ENCODE results near the gene ROMO1.
"Not testable (repeated sequence)": the region's sequence is repeated elsewhere in the genome, so short reads cannot be mapped to it uniquely, and the experiment has no call there.

- not testable (repeated sequence) for TF ChIP-seq EHMT2 (IDR thresholded peaks at IDR 0.05; ENCODE audit: low read depth); CHD2 (IDR thresholded peaks at IDR 0.05; ENCODE audit: low read length, partially characterized antibody); SREBF2 (IDR thresholded peaks at IDR 0.05); NFE2L2 (conservative IDR thresholded peaks at IDR 0.05; ENCODE audit: low read length); BHLHE40 (IDR thresholded peaks at IDR 0.05; ENCODE audit: low read depth, low read length); CBX2 (IDR thresholded peaks at IDR 0.05; ENCODE audit: borderline replicate concordance, low read depth); ZFP36 (IDR thresholded peaks at IDR 0.05; ENCODE audit: borderline replicate concordance, partially characterized antibody); MYC (IDR thresholded peaks at IDR 0.05; ENCODE audit: borderline replicate concordance, low read length); RFX5 (IDR thresholded peaks at IDR 0.05); POLR2A (IDR thresholded peaks at IDR 0.05; ENCODE audit: low read length)
- TF ChIP-seq, protein P1, sequence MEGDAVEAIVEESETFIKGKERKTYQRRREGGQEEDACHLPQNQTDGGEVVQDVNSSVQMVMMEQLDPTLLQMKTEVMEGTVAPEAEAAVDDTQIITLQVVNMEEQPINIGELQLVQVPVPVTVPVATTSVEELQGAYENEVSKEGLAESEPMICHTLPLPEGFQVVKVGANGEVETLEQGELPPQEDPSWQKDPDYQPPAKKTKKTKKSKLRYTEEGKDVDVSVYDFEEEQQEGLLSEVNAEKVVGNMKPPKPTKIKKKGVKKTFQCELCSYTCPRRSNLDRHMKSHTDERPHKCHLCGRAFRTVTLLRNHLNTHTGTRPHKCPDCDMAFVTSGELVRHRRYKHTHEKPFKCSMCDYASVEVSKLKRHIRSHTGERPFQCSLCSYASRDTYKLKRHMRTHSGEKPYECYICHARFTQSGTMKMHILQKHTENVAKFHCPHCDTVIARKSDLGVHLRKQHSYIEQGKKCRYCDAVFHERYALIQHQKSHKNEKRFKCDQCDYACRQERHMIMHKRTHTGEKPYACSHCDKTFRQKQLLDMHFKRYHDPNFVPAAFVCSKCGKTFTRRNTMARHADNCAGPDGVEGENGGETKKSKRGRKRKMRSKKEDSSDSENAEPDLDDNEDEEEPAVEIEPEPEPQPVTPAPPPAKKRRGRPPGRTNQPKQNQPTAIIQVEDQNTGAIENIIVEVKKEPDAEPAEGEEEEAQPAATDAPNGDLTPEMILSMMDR (IDR thresholded peaks at IDR 0.05), result not testable (repeated sequence)
Observed at GRCh38 chr20:35706591-35707529, 7.7 kb downstream of the ROMO1 start.

Measured in A549 (cell line).